PC-3 (cell line): ENCODE results near the gene TAGLN2. TPM values are rescaled to one million over a fixed set of nuclear protein-coding genes. Genes with fewer than 3 reads are reported as not detected.
A peak's percentile ranks its signal among the peaks of the same experiment; 100 is the strongest.

Experiments used
- ATAC-seq: fragments of 200-7000 bp; cut with Tn5 transposase; 2 replicates; pipeline ENCODE4 v1.9.1; 2020; ENCODE audit warnings: mild to moderate bottlenecking, moderate library complexity
- BruUV-seq: library from RNA; stranded (reverse); fragments of 400-500 nt; replicated peaks from 2 replicates; lab custom pipeline; 2021; lab: Mats Ljungman, UMichigan
- CTCF ChIA-PET: fragments of 300-600 bp; sonication (Branson Sonifier 250); formaldehyde crosslinking; loops from one replicate; lab custom pipeline; 2022; ENCODE audit warnings: antibody characterized with exemption; lab: Charles Lee
- POLR2A ChIA-PET: fragments of 300-600 bp; sonication (Branson Sonifier 250); formaldehyde crosslinking; loops from one replicate; lab custom pipeline; 2022; ENCODE audit warnings: antibody characterized with exemption; ENCODE audit not compliant: unreplicated experiment; lab: Charles Lee
- DNase-seq: peaks from one replicate; pipeline ENCODE4 v3.0.0-alpha.2; 2015
- H2AFZ ChIP-seq: fragments of 300-600 bp; sonication (generic); 2 replicates; pipeline ENCODE4 v1.6.0; 2016; ENCODE audit warnings: antibody characterized with exemption, low read length
- H3F3A ChIP-seq: fragments of 300-600 bp; sonication (generic); one replicate; pipeline ENCODE4 v1.6.0; 2017; ENCODE audit warnings: antibody characterized with exemption, low read length, control low read depth, mild to moderate bottlenecking; ENCODE audit not compliant: unreplicated experiment
- H3K27ac ChIP-seq: fragments of 300-600 bp; sonication (generic); 2 replicates; pipeline ENCODE4 v1.5.1; 2016; ENCODE audit warnings: mild to moderate bottlenecking, low read length
- H3K27me3 ChIP-seq: fragments of 300-600 bp; sonication (generic); 2 replicates; pipeline ENCODE4 v1.6.1; 2016; ENCODE audit warnings: low read length, mixed read lengths
- H3K36me3 ChIP-seq: fragments of 300-600 bp; sonication (generic); 2 replicates; pipeline ENCODE4 v1.6.1; 2016; ENCODE audit warnings: low read depth, mixed run types, low read length, mixed read lengths
- H3K4me1 ChIP-seq: fragments of 300-600 bp; sonication (generic); 2 replicates; pipeline ENCODE4 v1.5.1; 2016; ENCODE audit warnings: low read length; ENCODE audit not compliant: insufficient read depth
- H3K4me2 ChIP-seq: fragments of 300-600 bp; sonication (generic); 2 replicates; pipeline ENCODE4 v1.6.0; 2016; ENCODE audit warnings: low read length
- H3K4me3 ChIP-seq: fragments of 300-600 bp; sonication (generic); 2 replicates; pipeline ENCODE4 v1.5.1; 2016; ENCODE audit warnings: mild to moderate bottlenecking, low read length, mixed read lengths
- H3K79me2 ChIP-seq: fragments of 300-600 bp; sonication (generic); 2 replicates; pipeline ENCODE4 v1.6.1; 2017; ENCODE audit warnings: low read length, mixed read lengths
- H3K9ac ChIP-seq: fragments of 300-600 bp; sonication (generic); 2 replicates; pipeline ENCODE4 v1.6.0; 2016; ENCODE audit warnings: mild to moderate bottlenecking, low read length
- H3K9me2 ChIP-seq: fragments of 300-600 bp; sonication (generic); replicated peaks from 2 replicates; pipeline ENCODE4 v1.6.1; 2016; ENCODE audit warnings: mixed run types, low read length, mixed read lengths
- H3K9me3 ChIP-seq: fragments of 300-600 bp; sonication (generic); 2 replicates; pipeline ENCODE4 v1.6.1; 2016; ENCODE audit warnings: low read length, mixed read lengths
- H4K20me1 ChIP-seq: fragments of 300-600 bp; sonication (generic); 2 replicates; pipeline ENCODE4 v1.6.1; 2016; ENCODE audit warnings: low read length, mixed read lengths
- EZH2 ChIP-seq: fragments of 300-600 bp; sonication (generic); IDR thresholded peaks from one replicate; pipeline ENCODE4 v1.6.1; 2017; ENCODE audit warnings: antibody characterized with exemption, mild to moderate bottlenecking, low read length; ENCODE audit not compliant: unreplicated experiment
- EZH2phosphoT487 ChIP-seq: fragments of 300-600 bp; sonication (generic); IDR thresholded peaks from 2 replicates; pipeline ENCODE4 v1.6.1; 2018; ENCODE audit warnings: mild to moderate bottlenecking, antibody characterized with exemption, low read length, borderline replicate concordance
- intact Hi-C: fragments of 100-400 bp; cut with micrococcal nuclease; formaldehyde crosslinking; loops from 2 replicates; pipeline ENCODE4 v1.9.0; 2023
- total RNA-seq: library from RNA; depleted of rRNA; stranded (reverse); fragments of >200 nt; gene quantifications from 2 replicates; pipeline ENCODE4 v1.2.3, GENCODE V29; 2014
- TF ChIP-seq, protein P1 (sequence below): fragments of 300-600 bp; sonication (generic); conservative IDR thresholded peaks from 2 replicates; pipeline ENCODE4 v1.5.1; 2017; ENCODE audit warnings: antibody characterized with exemption, low read depth, mild to moderate bottlenecking, low read length

TAGLN2 gene
- total RNA-seq, 1 experiment from 2014 or later: 1,584 TPM

DNA sequence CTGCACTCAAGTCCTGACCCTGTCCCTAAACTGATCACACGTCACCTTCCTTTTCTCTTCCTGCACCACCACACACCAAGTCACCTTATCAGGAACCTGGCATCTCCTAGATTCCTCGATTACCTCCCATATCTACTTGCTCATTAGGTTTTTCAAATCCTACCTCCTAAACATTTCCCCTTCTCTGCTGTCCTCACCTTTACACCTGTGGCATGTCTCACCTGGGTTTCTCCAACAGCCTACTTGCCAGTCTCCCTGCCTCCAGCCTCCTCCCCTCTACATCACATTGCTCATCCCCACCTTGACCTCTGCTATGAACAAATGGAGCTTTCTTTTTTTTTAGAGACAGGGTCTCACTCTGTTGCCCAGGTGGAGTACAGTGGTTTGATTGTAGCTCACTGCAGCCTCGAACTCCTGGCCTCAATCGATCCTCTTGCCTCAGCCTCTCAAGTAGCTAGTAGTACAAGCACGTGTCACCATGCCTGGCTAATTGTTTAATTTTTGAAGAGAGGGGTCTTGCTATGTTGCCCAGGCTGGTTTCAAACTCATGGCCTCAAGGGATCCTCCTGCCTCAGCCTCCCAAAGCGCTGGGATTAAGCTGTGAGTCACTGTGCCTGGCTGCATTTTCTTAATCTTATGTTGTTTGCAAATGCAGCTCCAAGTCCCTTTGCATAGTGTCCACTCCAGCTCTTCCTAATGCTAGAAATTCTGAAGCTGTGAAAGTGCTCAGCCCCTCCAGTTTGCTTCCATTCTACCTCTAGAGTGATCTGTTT is 13.8 kb upstream of the TAGLN2 start:
- Histone ChIP-seq H3K4me2 (no peak overlapping the region), H3K27me3 (no peaks in the 10 kb centered on the region), H3K9me3 (no peaks in the 10 kb centered on the region), H2AFZ (no peak overlapping the region), H4K20me1 (no peaks in the 10 kb centered on the region), H3F3A (no peaks in the 10 kb centered on the region), H3K79me2 (peaks cover 10% of the 10 kb centered on the region), H3K27ac (no peak overlapping the region), H3K4me1 (peaks cover 34% of the 10 kb centered on the region), H3K9ac (no peak overlapping the region), H3K36me3 (no peaks in the 10 kb centered on the region), H3K9me2 (no peaks in the 10 kb centered on the region), H3K4me3 (no peak overlapping the region)
- ATAC-seq: no peak
- intact Hi-C loops: loop anchor here (5.0 kb wide), 1 partner anchor 143 kb away; the partner anchor contains the start of gene KCNJ9
- ChIA-PET CTCF (interaction anchor here (0.6 to 3.0 kb wide), 3 partner anchors 46 to 68 kb away, joined by 3 to 21 read pairs (median 3); no protein-coding TSS in a partner anchor), POLR2A (no interaction called here)
- no peak for TF ChIP-seq EZH2
- TF ChIP-seq EZH2phosphoT487: no peak
- TF ChIP-seq, protein P1, sequence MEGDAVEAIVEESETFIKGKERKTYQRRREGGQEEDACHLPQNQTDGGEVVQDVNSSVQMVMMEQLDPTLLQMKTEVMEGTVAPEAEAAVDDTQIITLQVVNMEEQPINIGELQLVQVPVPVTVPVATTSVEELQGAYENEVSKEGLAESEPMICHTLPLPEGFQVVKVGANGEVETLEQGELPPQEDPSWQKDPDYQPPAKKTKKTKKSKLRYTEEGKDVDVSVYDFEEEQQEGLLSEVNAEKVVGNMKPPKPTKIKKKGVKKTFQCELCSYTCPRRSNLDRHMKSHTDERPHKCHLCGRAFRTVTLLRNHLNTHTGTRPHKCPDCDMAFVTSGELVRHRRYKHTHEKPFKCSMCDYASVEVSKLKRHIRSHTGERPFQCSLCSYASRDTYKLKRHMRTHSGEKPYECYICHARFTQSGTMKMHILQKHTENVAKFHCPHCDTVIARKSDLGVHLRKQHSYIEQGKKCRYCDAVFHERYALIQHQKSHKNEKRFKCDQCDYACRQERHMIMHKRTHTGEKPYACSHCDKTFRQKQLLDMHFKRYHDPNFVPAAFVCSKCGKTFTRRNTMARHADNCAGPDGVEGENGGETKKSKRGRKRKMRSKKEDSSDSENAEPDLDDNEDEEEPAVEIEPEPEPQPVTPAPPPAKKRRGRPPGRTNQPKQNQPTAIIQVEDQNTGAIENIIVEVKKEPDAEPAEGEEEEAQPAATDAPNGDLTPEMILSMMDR: no peak
- BruUV-seq: no TSS peak
- DNase-seq: no peak

DNA sequence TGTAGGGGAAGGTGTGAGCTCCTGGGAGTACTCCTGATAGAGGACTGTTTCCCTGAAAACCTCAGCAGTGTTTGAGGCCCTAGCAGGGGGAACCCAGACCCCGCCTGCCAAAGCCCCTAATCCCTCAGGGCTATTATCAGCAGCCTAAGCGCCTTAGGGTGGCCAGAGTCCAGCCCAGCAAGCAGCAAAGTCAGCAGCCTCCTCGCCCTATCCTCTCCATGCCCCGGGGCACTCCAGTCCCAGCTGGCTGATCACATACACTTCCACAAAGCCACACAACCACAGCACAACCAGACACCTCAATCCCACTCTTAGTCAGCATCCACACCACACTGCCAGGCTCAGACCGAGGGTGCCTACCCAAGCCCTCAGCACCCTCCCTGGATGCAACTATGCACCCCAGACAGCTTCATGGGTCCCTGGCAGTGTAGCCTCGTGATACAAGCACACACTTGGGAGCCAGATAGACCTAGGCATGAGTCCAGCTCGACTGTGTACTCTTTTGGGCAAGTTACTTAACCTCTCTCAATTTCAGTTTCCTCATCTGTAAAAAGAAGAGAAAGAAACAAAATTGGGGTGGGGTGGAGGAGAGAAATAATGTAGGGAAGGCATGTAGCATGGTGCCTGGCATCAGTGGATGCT is 13.0 kb upstream of the TAGLN2 start:
- ATAC-seq (peak; percentile 33), DNase-seq (no peak)
- Histone ChIP-seq H2AFZ (no peak overlapping the region), H4K20me1 (no peaks in the 10 kb centered on the region), H3K27ac (peak overlapping the region; percentile 51), H3K9me3 (no peaks in the 10 kb centered on the region), H3K4me3 (no peak overlapping the region), H3K79me2 (peaks cover 2% of the 10 kb centered on the region; the same call in 1 of the 2 replicates), H3K4me1 (peaks cover 31% of the 10 kb centered on the region), H3F3A (no peaks in the 10 kb centered on the region), H3K4me2 (peak overlapping the region; percentile 79), H3K27me3 (no peaks in the 10 kb centered on the region), H3K9me2 (no peaks in the 10 kb centered on the region), H3K9ac (no peak overlapping the region), H3K36me3 (no peaks in the 10 kb centered on the region)
- ChIA-PET CTCF (interaction anchor here (0.6 to 3.0 kb wide), 3 partner anchors 45 to 68 kb away, joined by 3 to 21 read pairs (median 3); no protein-coding TSS in a partner anchor), POLR2A (no interaction called here)
- BruUV-seq: no TSS peak
- intact Hi-C loops: loop anchor here (5.0 kb wide), 1 partner anchor 144 kb away; the partner anchor contains the start of gene KCNJ9
- TF ChIP-seq, protein P1: no peak
- TF ChIP-seq EZH2: no peak
- TF ChIP-seq EZH2phosphoT487: no peak
